Keratinocyte (primary cell): Measurements from ENCODE around the gene GSG1. TPM values are rescaled to one million over a fixed set of nuclear protein-coding genes. Genes with fewer than 3 reads are reported as not detected.

Source experiments
- DNase-seq: peaks from one replicate; pipeline ENCODE4 v3.0.0-alpha.2; 2011; ENCODE audit warnings: low read depth, missing footprints, low spot score
- FAIRE-seq: peaks from 2 replicates; lab custom pipeline; 2011; peaks lifted over from hg19 to GRCh38; lab: Jason Lieb, UNC
- H2AFZ ChIP-seq: 2 replicates; pipeline ENCODE4 v1.6.0; 2012; ENCODE audit warnings: low read length, control low read depth, inconsistent platforms; ENCODE audit not compliant: control insufficient read depth
- H3K27ac ChIP-seq: 2 replicates; pipeline ENCODE4 v1.5.1; 2011; ENCODE audit warnings: low read length; ENCODE audit not compliant: control insufficient read depth, insufficient read depth
- H3K27me3 ChIP-seq: 3 replicates; pipeline ENCODE4 v1.6.0; 2011; ENCODE audit warnings: low read length; ENCODE audit not compliant: control insufficient read depth, insufficient read depth; ENCODE audit errors: extremely low read depth
- H3K36me3 ChIP-seq, 2 experiments: 2 replicates in 1 of 2; 3 replicates in 1 of 2; pipeline ENCODE4 v1.5.1; 2011; ENCODE audit warnings: low read length in 2 of 2, mild to moderate bottlenecking in 1 of 2; ENCODE audit not compliant: control insufficient read depth in 2 of 2, insufficient read depth in 2 of 2; ENCODE audit errors: extremely low read depth in 1 of 2
- H3K4me1 ChIP-seq: 3 replicates; pipeline ENCODE4 v1.5.1; 2011; ENCODE audit warnings: low read length; ENCODE audit not compliant: control insufficient read depth, insufficient read depth; ENCODE audit errors: extremely low read depth
- H3K4me2 ChIP-seq: 3 replicates; pipeline ENCODE4 v1.6.0; 2011; ENCODE audit warnings: low read depth, low read length; ENCODE audit not compliant: control insufficient read depth, insufficient read depth; ENCODE audit errors: extremely low read depth
- H3K4me3 ChIP-seq, 3 experiments: fragments of 200-600 bp in 1 of 3; sonication (generic) in 1 of 3; 2 replicates in 2 of 3; 3 replicates in 1 of 3; pipeline ENCODE4 v1.5.1; 2011 to 2016; ENCODE audit warnings: low read length in 3 of 3, mild to moderate bottlenecking in 3 of 3, control low read depth in 2 of 3, inconsistent platforms in 1 of 3, low read depth in 1 of 3, mixed read lengths in 1 of 3, mixed run types in 1 of 3, moderate library complexity in 1 of 3; ENCODE audit not compliant: control insufficient read depth in 2 of 3, insufficient read depth in 2 of 3; ENCODE audit errors: extremely low read depth in 1 of 3
- H3K79me2 ChIP-seq: 2 replicates; pipeline ENCODE4 v1.6.0; 2012; ENCODE audit warnings: low read length; ENCODE audit not compliant: control insufficient read depth, insufficient read depth
- H3K9ac ChIP-seq: 3 replicates; pipeline ENCODE4 v1.6.0; 2011; ENCODE audit warnings: low read length; ENCODE audit not compliant: control insufficient read depth, insufficient read depth; ENCODE audit errors: extremely low read depth
- H3K9me1 ChIP-seq: 3 replicates; pipeline ENCODE4 v1.6.0; 2011; ENCODE audit warnings: low read length; ENCODE audit not compliant: control insufficient read depth, insufficient read depth; ENCODE audit errors: extremely low read depth
- H3K9me3 ChIP-seq: 2 replicates; pipeline ENCODE4 v1.5.1; 2012; ENCODE audit warnings: low read depth, low read length; ENCODE audit not compliant: control insufficient read depth
- H4K20me1 ChIP-seq: 3 replicates; pipeline ENCODE4 v1.6.0; 2011; ENCODE audit warnings: low read length; ENCODE audit not compliant: control insufficient read depth, insufficient read depth; ENCODE audit errors: extremely low read depth
- CTCF ChIP-seq, 3 experiments: IDR thresholded peaks in 1 of 3; conservative IDR thresholded peaks in 1 of 3; optimal IDR thresholded peaks in 1 of 3; 2 replicates in 2 of 3; 3 replicates in 1 of 3; pipeline versions ENCODE3 to v1.5.1; 2011; ENCODE audit warnings: low read length in 3 of 3, mild to moderate bottlenecking in 3 of 3, moderate library complexity in 2 of 3, control low read depth in 1 of 3, inconsistent platforms in 1 of 3; ENCODE audit not compliant: insufficient read depth in 2 of 3; ENCODE audit errors: extremely low read depth in 1 of 3
- EZH2 ChIP-seq: IDR thresholded peaks from one replicate; pipeline ENCODE4 v1.6.1; 2012; ENCODE audit warnings: inconsistent platforms, mild to moderate bottlenecking, low read length, moderate library complexity
- dilution Hi-C: fragments of 300-500 bp; cut with MboI; formaldehyde crosslinking; loops from one replicate; pipeline ENCODE4 v1.7.0; 2020; ENCODE audit warnings: low sequenced_read_pairs; ENCODE audit not compliant: extremely low pct_ligation_motif_present
- polyA plus RNA-seq, 5 experiments: library from polyadenylated mRNA; depleted of rRNA in 3 of 5; stranded (reverse) in 3 of 5; stranded (forward) in 1 of 5; unstranded in 1 of 5; fragments of >200 nt; gene quantifications; 1 replicate in 1 of 5; 2 replicates in 3 of 5; 3 replicates in 1 of 5; pipeline versions ENCODE4 v1.2.1 to v1.2.3, GENCODE V29; 2011 to 2012; ENCODE audit warnings: missing spikeins in 2 of 5, low read depth in 1 of 5, low replicate concordance in 1 of 5

The GSG1 gene
- polyA plus RNA-seq, 1 donor (not counting 4 experiments of a cell fraction or from before 2014, with no cell fraction given), result 0.05 TPM

- H4K20me1 ChIP-seq, result no peaks in the 10 kb centered on the region
- peak overlapping the region; percentile 31 for H3K9ac ChIP-seq
- dilution Hi-C loops, result no loop called here
- H3K27ac ChIP-seq, result peak overlapping the region; percentile 75
- no peaks in the 10 kb centered on the region for H3K36me3 ChIP-seq
- peaks cover 40% of the 10 kb centered on the region for H3K4me1 ChIP-seq
- H3K9me3 ChIP-seq, result no peaks in the 10 kb centered on the region
- no peaks in the 10 kb centered on the region for H3K79me2 ChIP-seq
- no peaks in the 10 kb centered on the region for H3K27me3 ChIP-seq
- no peak for TF ChIP-seq CTCF (optimal IDR thresholded peaks at IDR 0.05 in 1 of 3, IDR thresholded peaks at IDR 0.05 in 1 of 3, conservative IDR thresholded peaks at IDR 0.05 in 1 of 3; ENCODE audit: extremely low read depth in 1 of 3, insufficient read depth in 2 of 3, low read length in 3 of 3)
- no peak for TF ChIP-seq EZH2
- H3K4me3 ChIP-seq, result peak overlapping the region in 1 of 3 experiments; percentile 41
- H3K4me2 ChIP-seq, result peak overlapping the region; percentile 88
- FAIRE-seq (peak; percentile 65), DNase-seq (no peak)
- H3K9me1 ChIP-seq, result no peaks in the 10 kb centered on the region
- H2AFZ ChIP-seq, result peak overlapping the region; percentile 49
These were observed 9.1 kb downstream of the GSG1 start for GRCh38 chr12:13094367-13094766.

- no peaks in the 10 kb centered on the region for H3K27me3 ChIP-seq
- peak overlapping the region; percentile 67 for H2AFZ ChIP-seq
- H3K27ac ChIP-seq, result peak overlapping the region; percentile 75
- dilution Hi-C loops, result no loop called here
- no peaks in the 10 kb centered on the region for H3K9me1 ChIP-seq
- FAIRE-seq (peak; percentile 13), DNase-seq (no peak)
- no peaks in the 10 kb centered on the region for H3K36me3 ChIP-seq
- H3K9ac ChIP-seq, result no peak overlapping the region
- no peak for TF ChIP-seq EZH2
- no peak for TF ChIP-seq CTCF (optimal IDR thresholded peaks at IDR 0.05 in 1 of 3, IDR thresholded peaks at IDR 0.05 in 1 of 3, conservative IDR thresholded peaks at IDR 0.05 in 1 of 3; ENCODE audit: extremely low read depth in 1 of 3, insufficient read depth in 2 of 3, low read length in 3 of 3)
- peak overlapping the region; percentile 88 for H3K4me2 ChIP-seq
- H3K4me3 ChIP-seq, result no peak overlapping the region
- no peaks in the 10 kb centered on the region for H3K9me3 ChIP-seq
- H3K79me2 ChIP-seq, result no peaks in the 10 kb centered on the region
- peaks cover 35% of the 10 kb centered on the region for H3K4me1 ChIP-seq
- no peaks in the 10 kb centered on the region for H4K20me1 ChIP-seq
These were observed 9.6 kb downstream of the GSG1 start for GRCh38 chr12:13093848-13094220.
